NCI-H460 (cell line): ENCODE measurements around the gene BHMT. TPM values are rescaled to one million over a fixed set of nuclear protein-coding genes. Genes with fewer than 3 reads are reported as not detected.
"Not testable (repeated sequence)": the region's sequence is repeated elsewhere in the genome, so short reads cannot be mapped to it uniquely, and the experiment has no call there.

Experiments
- DNase-seq: peaks from one replicate; pipeline ENCODE4 v3.0.0-alpha.2; 2016; ENCODE audit warnings: low read depth; ENCODE audit errors: extremely low read depth
- total RNA-seq: library from RNA; depleted of rRNA; stranded (reverse); fragments of >200 nt; shearing (Covaris generic); gene quantifications from 2 replicates; pipeline ENCODE4 v1.2.3, GENCODE V29; 2014

BHMT gene
- total RNA-seq, 1 experiment from 2014 or later, result not detected

GRCh38 chr5:79109527-79110492 lies 1.8 kb upstream of the BHMT start:
- DNase-seq, result peak; percentile 22

- no peak for DNase-seq
These were observed 522 bp downstream of the BHMT start for GRCh38 chr5:79111960-79112702.

GRCh38 chr5:79112703-79113058 lies 1.1 kb downstream of the BHMT start:
- DNase-seq, result no peak

GRCh38 chr5:79119486-79119885 lies 7.9 kb downstream of the BHMT start:
- DNase-seq, result no peak

- DNase-seq, result no peak
These were observed 8.6 kb downstream of the BHMT start for GRCh38 chr5:79120221-79120620.

- DNase-seq, result no peak
These were observed 11.4 kb downstream of the BHMT start for GRCh38 chr5:79122973-79123372.

GRCh38 chr5:79124607-79125006 lies 13.0 kb downstream of the BHMT start:
- DNase-seq, result no peak

- DNase-seq, result no peak
These were observed 19.2 kb downstream of the BHMT start for GRCh38 chr5:79130781-79131180.

- DNase-seq, result peak; percentile 41
These were observed 21.6 kb downstream of the BHMT start for GRCh38 chr5:79133121-79133656.

- peak; percentile 82 for DNase-seq
These were observed 22.2 kb downstream of the BHMT start for GRCh38 chr5:79133657-79134451.

- DNase-seq, result no peak
These were observed 24.4 kb downstream of the BHMT start for GRCh38 chr5:79135790-79136553.

GRCh38 chr5:79136618-79137017 lies 25.0 kb downstream of the BHMT start:
- DNase-seq, result no peak

- DNase-seq, result no peak
These were observed 28.9 kb downstream of the BHMT start for GRCh38 chr5:79140553-79140952.

GRCh38 chr5:79143684-79144379 lies 32.2 kb downstream of the BHMT start:
- DNase-seq, result no peak

- DNase-seq, result no peak
These were observed 35.5 kb downstream of the BHMT start for GRCh38 chr5:79147076-79147475.

- DNase-seq, result no peak
These were observed 37.8 kb downstream of the BHMT start for GRCh38 chr5:79149433-79149832.

- DNase-seq, result no peak
These were observed 40.5 kb downstream of the BHMT start for GRCh38 chr5:79151942-79152671.

GRCh38 chr5:79157305-79157704 lies 45.7 kb downstream of the BHMT start:
- no peak for DNase-seq

- DNase-seq, result not testable (repeated sequence)
These were observed 50.0 kb downstream of the BHMT start for GRCh38 chr5:79161647-79162046.
